GM12878 (cell line): ENCODE data around the gene ZFP36.

ENCODE experiments used
- ATF3 ChIP-seq: IDR thresholded peaks from 2 replicates; pipeline ENCODE4 v1.6.1; 2011; ENCODE audit warnings: low read depth, mild to moderate bottlenecking, low read length, moderate library complexity, borderline replicate concordance; ENCODE audit errors: extremely low read depth
- HDAC6 ChIP-seq: fragments of 200-600 bp; sonication (generic); IDR thresholded peaks from one replicate; pipeline ENCODE4 v1.8.0; 2017; ENCODE audit warnings: antibody characterized with exemption; ENCODE audit not compliant: unreplicated experiment
- NBN ChIP-seq: fragments of 450-650 bp; IDR thresholded peaks from 2 replicates; pipeline ENCODE4 v1.6.1; 2016
- NR2C1 ChIP-seq: fragments of 450-650 bp; IDR thresholded peaks from 2 replicates; pipeline ENCODE4 v1.6.1; 2017; ENCODE audit warnings: antibody characterized with exemption, mild to moderate bottlenecking, moderate library complexity
- SP1 ChIP-seq: IDR thresholded peaks from one replicate; pipeline ENCODE4 v1.6.1; 2011; ENCODE audit warnings: low read depth, low read length
- STAT1 ChIP-seq: fragments of 450-650 bp; conservative IDR thresholded peaks from 2 replicates; pipeline ENCODE4 v1.6.1; 2014; ENCODE audit warnings: antibody characterized with exemption, mild to moderate bottlenecking
- ZBTB33 ChIP-seq: fragments of 450-650 bp; IDR thresholded peaks from 2 replicates; pipeline ENCODE4 v1.6.1; 2017; ENCODE audit warnings: mild to moderate bottlenecking
- ZZZ3 ChIP-seq: IDR thresholded peaks from 2 replicates; pipeline ENCODE4 v1.6.1; 2011; ENCODE audit warnings: low read depth; ENCODE audit not compliant: control insufficient read depth, insufficient read length

GRCh38 chr19:39403331-39404312 lies 3.0 kb upstream of the ZFP36 start:
- TF ChIP-seq STAT1 (no peak), NR2C1 (no peak), ZBTB33 (no peak), NBN (peak; percentile 77), HDAC6 (no peak), ZZZ3 (no peak), ATF3 (no peak), SP1 (peak; percentile 71)
